DOHH2 (cell line): ENCODE data around the gene MTMR2.

Source experiments
- CTCF ChIP-seq: fragments of 200-600 bp; sonication (generic); IDR thresholded peaks from one replicate; pipeline ENCODE4 v1.5.1; 2014; ENCODE audit warnings: antibody characterized with exemption, mild to moderate bottlenecking, low read depth, low read length; ENCODE audit not compliant: poor library complexity, severe bottlenecking
- EZH2phosphoT487 ChIP-seq: fragments of 200-600 bp; sonication (generic); IDR thresholded peaks from 2 replicates; pipeline ENCODE4 v1.6.1; 2017; ENCODE audit warnings: borderline replicate concordance, mild to moderate bottlenecking, antibody characterized with exemption, low read length, moderate library complexity, mixed read lengths

DNA sequence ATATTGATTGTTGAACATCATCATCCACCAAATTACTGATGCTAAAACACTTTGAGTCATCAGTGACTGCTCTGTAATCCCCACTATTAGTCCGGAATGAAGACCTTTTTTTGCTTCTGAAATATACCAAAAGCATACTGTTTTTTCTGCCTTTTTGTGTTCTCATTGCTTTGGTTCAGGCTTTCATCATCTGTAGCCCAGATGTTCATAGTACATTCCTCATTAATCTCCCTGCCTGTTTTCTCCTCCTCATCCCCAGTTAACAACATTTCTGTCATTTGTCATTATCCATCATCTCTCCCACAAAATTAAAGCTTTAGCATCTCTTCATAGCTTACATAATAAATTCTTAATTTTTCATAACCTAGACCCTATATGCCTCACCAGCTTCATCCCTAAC lies 124.4 kb downstream of the MTMR2 start:
- no peak for TF ChIP-seq CTCF
- no peak for TF ChIP-seq EZH2phosphoT487
